ENCODE data around the gene EIF2B1. TPM values are rescaled to one million over a fixed set of nuclear protein-coding genes. Genes with fewer than 3 reads are reported as not detected.
"Not testable (repeated sequence)": the region's sequence is repeated elsewhere in the genome, so short reads cannot be mapped to it uniquely, and the experiment has no call there.

The EIF2B1 gene
- total RNA-seq, 3 donors from 2014 or later = 112 to 117 (median 117) TPM

DNA sequence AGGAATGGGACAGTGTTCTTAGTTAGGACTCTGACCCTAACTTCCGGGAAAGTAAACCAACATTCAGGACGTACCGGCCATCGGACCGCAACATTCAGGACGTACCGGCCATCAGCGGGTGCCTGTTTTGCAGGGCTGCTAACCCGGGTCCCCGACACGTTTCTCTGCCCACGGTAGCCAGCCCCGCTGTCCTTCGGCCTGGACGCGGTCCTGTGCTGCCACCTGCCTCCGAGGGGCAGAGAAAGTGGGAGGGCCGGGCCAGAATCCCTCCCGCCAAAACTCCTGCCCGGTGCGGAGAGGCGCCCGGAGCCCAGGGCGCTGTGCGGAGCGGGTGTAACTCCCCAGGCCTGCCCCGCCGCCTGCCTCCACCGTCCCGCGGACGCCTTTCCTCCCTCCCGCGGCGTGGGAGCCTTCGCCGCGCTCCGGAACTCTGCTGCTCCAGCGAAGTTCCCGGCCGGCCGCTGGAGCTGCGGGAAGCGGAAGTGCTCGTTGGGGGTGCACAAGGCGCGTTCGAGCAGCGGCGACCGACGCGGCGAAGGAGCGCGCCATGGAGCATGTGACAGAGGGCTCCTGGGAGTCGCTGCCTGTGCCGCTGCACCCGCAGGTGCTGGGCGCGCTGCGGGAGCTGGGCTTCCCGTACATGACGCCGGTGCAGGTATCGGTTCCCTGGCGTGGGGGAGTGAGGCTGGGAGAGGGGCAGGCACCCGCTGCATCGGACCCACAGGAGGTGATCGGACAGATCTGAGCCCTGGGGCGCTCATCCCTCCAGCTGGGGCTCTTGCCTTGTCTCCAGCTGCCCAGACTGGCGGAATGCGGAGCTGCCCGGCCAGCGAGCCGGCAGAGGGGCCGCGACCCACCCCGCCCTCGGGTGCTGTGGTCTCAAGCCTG, 31.6 kb downstream of the EIF2B1 start, which contains the start of gene DDX55:
Gene DDX55 (plus strand): TSS at position 498 of the 888 bp plus-strand sequence. CDS start 50 bp downstream, at position 548.
- peak; percentile 79 for DNase-seq
- Mint-ChIP-seq H3K27me3 (ENCODE audit: low read depth) (no peaks in the 10 kb centered on the region), H3K36me3 (ENCODE audit: insufficient read depth) (peaks cover 16% of the 10 kb centered on the region), H3K9me3 (no peaks in the 10 kb centered on the region), H3K4me1 (ENCODE audit: low read depth) (peaks cover 25% of the 10 kb centered on the region), H3K4me3 (peak within 1 kb of the TSS; percentile 84)
- peak; percentile 97 for ATAC-seq

- DNase-seq (no peak), ATAC-seq (no peak)
- H3K4me1 Mint-ChIP-seq (ENCODE audit: low read depth) = peaks cover 30% of the 10 kb centered on the region
- peak overlapping the region; percentile 65 for H3K4me3 Mint-ChIP-seq
- peaks cover 21% of the 10 kb centered on the region for H3K36me3 Mint-ChIP-seq (ENCODE audit: insufficient read depth)
- H3K9me3 Mint-ChIP-seq = no peaks in the 10 kb centered on the region
- no peaks in the 10 kb centered on the region for H3K27me3 Mint-ChIP-seq (ENCODE audit: low read depth)
These were observed 33.8 kb downstream of the EIF2B1 start for GRCh38 chr12:123599721-123600120.

- H3K4me1 Mint-ChIP-seq (ENCODE audit: low read depth) = peaks cover 28% of the 10 kb centered on the region
- ATAC-seq (no peak), DNase-seq (no peak)
- H3K27me3 Mint-ChIP-seq (ENCODE audit: low read depth) = no peaks in the 10 kb centered on the region
- H3K9me3 Mint-ChIP-seq = no peaks in the 10 kb centered on the region
- H3K4me3 Mint-ChIP-seq = peak overlapping the region; percentile 65
- peaks cover 19% of the 10 kb centered on the region for H3K36me3 Mint-ChIP-seq (ENCODE audit: insufficient read depth)
These were observed 34.2 kb downstream of the EIF2B1 start for GRCh38 chr12:123599310-123599709.

DNA sequence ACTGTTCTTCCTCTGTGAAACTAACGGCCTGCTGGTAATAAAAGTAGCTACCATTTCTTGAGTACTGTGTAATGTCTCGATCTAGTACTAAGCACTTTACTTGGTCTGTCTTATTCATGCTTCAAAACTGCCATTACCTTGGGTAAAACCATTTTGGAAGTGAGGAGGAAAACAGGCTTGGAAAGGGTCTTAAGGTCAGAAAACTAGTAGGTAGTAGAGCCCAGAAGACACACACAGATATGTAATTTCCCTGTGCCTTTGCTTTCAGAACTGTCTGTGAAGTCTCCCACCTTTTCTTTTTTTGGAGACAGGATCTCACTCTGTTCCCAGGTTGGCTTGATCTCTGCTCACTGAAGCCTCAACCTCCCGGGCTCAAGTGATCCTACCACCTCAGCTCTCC, 35.0 kb downstream of the EIF2B1 start:
- Mint-ChIP-seq H3K36me3 (ENCODE audit: insufficient read depth) (peaks cover 18% of the 10 kb centered on the region), H3K9me3 (no peaks in the 10 kb centered on the region), H3K4me3 (no peak overlapping the region), H3K4me1 (ENCODE audit: low read depth) (peaks cover 22% of the 10 kb centered on the region), H3K27me3 (ENCODE audit: low read depth) (no peaks in the 10 kb centered on the region)
- DNase-seq (no peak), ATAC-seq (no peak)

DNA sequence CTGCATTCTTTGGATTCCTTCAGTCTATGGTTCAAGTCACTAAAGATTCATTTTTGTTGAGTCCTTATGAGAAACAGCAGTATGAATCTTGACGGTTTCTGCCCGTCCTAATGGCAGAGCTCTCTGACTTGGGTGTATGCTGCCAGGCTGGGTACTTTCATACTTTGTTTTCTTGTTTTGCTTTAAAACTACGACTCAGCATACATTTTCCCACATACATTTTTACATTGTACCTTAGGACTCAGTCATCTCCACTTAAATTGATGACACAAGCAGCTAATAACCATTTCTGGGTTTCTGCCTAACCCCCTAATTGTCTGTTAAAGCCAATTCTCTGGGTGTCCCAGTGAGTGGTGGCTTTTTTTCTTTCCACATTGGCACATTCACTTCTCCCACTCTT, 36.4 kb downstream of the EIF2B1 start:
- no peaks in the 10 kb centered on the region for H3K27me3 Mint-ChIP-seq (ENCODE audit: low read depth)
- peaks cover 16% of the 10 kb centered on the region for H3K4me1 Mint-ChIP-seq (ENCODE audit: low read depth)
- DNase-seq (no peak), ATAC-seq (no peak)
- no peak overlapping the region for H3K4me3 Mint-ChIP-seq
- no peaks in the 10 kb centered on the region for H3K9me3 Mint-ChIP-seq
- H3K36me3 Mint-ChIP-seq (ENCODE audit: insufficient read depth) = peaks cover 14% of the 10 kb centered on the region

DNA sequence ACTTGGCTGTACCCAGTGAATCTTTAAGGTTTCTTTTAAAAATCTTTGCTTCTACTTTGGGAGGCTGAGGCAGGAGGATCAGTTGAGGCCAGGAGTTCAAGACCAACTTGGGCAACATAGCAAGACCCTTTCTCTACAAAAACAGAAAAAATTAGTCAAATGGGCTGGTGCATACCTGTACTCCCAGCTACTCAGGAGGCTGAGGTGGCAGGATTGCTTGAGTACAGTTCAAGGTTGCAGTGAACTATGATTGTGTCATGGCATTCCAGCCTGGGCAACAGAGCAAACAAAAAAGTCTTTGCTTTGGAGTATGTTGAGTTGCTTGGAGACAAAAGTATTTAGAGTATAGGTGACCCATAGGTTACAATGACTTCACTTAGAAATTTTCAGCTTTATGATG, 37.8 kb downstream of the EIF2B1 start:
- ATAC-seq = no peak
- peaks cover 22% of the 10 kb centered on the region for H3K36me3 Mint-ChIP-seq (ENCODE audit: insufficient read depth)

GRCh38 chr12:123591702-123592481, 41.6 kb downstream of the EIF2B1 start:
- DNase-seq (no peak), ATAC-seq (no peak)
- Mint-ChIP-seq H3K4me1 (ENCODE audit: low read depth) (peaks cover 38% of the 10 kb centered on the region), H3K9me3 (no peaks in the 10 kb centered on the region), H3K27me3 (ENCODE audit: low read depth) (no peaks in the 10 kb centered on the region), H3K4me3 (no peak overlapping the region), H3K36me3 (ENCODE audit: insufficient read depth) (peaks cover 42% of the 10 kb centered on the region)

More for the DNA sequence above, 37.8 kb downstream of the EIF2B1 start:
- Mint-ChIP-seq H3K4me1 (ENCODE audit: low read depth) (peaks cover 19% of the 10 kb centered on the region), H3K9me3 (no peaks in the 10 kb centered on the region), H3K27me3 (ENCODE audit: low read depth) (no peaks in the 10 kb centered on the region), H3K4me3 (no peak overlapping the region)
- no peak for DNase-seq

GRCh38 chr12:123580772-123581171, 52.7 kb downstream of the EIF2B1 start:
- peaks cover 23% of the 10 kb centered on the region for H3K4me1 Mint-ChIP-seq (ENCODE audit: low read depth)
- H3K4me3 Mint-ChIP-seq = no peak overlapping the region
- H3K36me3 Mint-ChIP-seq (ENCODE audit: insufficient read depth) = no peaks in the 10 kb centered on the region

GRCh38 chr12:123578829-123579228, 54.7 kb downstream of the EIF2B1 start:
- not testable (repeated sequence) for H3K36me3 Mint-ChIP-seq (ENCODE audit: insufficient read depth); H3K9me3 Mint-ChIP-seq; H3K27me3 Mint-ChIP-seq (ENCODE audit: low read depth); ATAC-seq; H3K4me3 Mint-ChIP-seq; DNase-seq
- peaks cover 15% of the 10 kb centered on the region for H3K4me1 Mint-ChIP-seq (ENCODE audit: low read depth)

More at GRCh38 chr12:123580772-123581171, 52.7 kb downstream of the EIF2B1 start:
- Mint-ChIP-seq H3K27me3 (ENCODE audit: low read depth) (no peaks in the 10 kb centered on the region), H3K9me3 (no peaks in the 10 kb centered on the region)
- DNase-seq (no peak), ATAC-seq (no peak)

- no peaks in the 10 kb centered on the region for H3K27me3 Mint-ChIP-seq (ENCODE audit: low read depth)
- DNase-seq (no peak), ATAC-seq (no peak)
- no peaks in the 10 kb centered on the region for H3K9me3 Mint-ChIP-seq
- H3K36me3 Mint-ChIP-seq (ENCODE audit: insufficient read depth) = no peaks in the 10 kb centered on the region
- H3K4me1 Mint-ChIP-seq (ENCODE audit: low read depth) = peaks cover 15% of the 10 kb centered on the region
- H3K4me3 Mint-ChIP-seq = no peak overlapping the region
These were observed 55.2 kb downstream of the EIF2B1 start for GRCh38 chr12:123578243-123578642.

GRCh38 chr12:123576611-123577010, 56.9 kb downstream of the EIF2B1 start:
- no peak for ATAC-seq
- Mint-ChIP-seq H3K27me3 (ENCODE audit: low read depth) (no peaks in the 10 kb centered on the region), H3K4me3 (no peak overlapping the region), H3K4me1 (ENCODE audit: low read depth) (peaks cover 6% of the 10 kb centered on the region), H3K36me3 (ENCODE audit: insufficient read depth) (no peaks in the 10 kb centered on the region), H3K9me3 (no peaks in the 10 kb centered on the region)
- DNase-seq = no peak

DNA sequence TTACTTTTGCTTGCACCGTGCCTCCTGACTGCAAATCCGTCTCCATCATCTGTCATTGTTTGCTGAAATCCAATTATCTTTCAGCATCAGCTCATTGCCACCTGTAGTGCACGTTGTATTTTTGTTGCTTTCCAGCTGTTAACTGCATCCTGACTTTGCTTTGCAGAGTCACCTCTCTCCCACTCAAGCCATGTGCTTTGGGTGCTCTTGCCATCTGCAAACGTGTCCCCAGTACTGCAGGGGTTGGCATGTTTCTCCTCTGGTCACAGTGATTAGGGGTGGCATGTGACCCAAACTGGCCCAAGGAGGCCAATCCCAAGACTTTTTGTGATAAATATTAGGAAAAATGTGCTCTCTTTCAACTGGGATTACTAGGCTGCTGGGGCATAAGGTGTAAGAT, 59.6 kb downstream of the EIF2B1 start:
- peaks cover 4% of the 10 kb centered on the region for H3K27me3 Mint-ChIP-seq (ENCODE audit: low read depth)
- H3K9me3 Mint-ChIP-seq = no peaks in the 10 kb centered on the region
- no peaks in the 10 kb centered on the region for H3K36me3 Mint-ChIP-seq (ENCODE audit: insufficient read depth)
- no peak overlapping the region for H3K4me3 Mint-ChIP-seq
- H3K4me1 Mint-ChIP-seq (ENCODE audit: low read depth) = peaks cover 5% of the 10 kb centered on the region
- ATAC-seq (no peak), DNase-seq (no peak)

DNA sequence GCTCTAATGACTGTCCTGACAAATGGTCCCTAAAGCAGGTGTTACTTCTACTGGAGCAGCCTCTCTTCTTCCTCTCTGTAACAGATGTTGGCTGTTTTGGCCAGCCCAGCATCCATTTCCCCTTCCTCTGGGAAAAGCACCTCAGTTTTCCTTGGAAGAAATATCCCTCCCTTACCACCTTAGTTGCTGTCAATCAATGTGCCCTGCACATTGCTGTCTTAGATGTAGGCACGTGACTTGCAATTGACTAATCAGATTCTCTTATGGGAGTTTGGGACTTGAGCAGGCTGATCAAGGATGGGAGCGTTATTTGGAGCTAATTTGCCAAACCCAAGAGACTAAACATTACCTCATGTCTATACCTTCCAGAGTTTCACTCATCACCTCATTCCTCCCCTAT, 61.1 kb downstream of the EIF2B1 start:
- ATAC-seq (no peak), DNase-seq (no peak)
- Mint-ChIP-seq H3K9me3 (no peaks in the 10 kb centered on the region), H3K4me1 (ENCODE audit: low read depth) (peaks cover 5% of the 10 kb centered on the region), H3K36me3 (ENCODE audit: insufficient read depth) (no peaks in the 10 kb centered on the region), H3K27me3 (ENCODE audit: low read depth) (peaks cover 4% of the 10 kb centered on the region), H3K4me3 (no peak overlapping the region)

DNA sequence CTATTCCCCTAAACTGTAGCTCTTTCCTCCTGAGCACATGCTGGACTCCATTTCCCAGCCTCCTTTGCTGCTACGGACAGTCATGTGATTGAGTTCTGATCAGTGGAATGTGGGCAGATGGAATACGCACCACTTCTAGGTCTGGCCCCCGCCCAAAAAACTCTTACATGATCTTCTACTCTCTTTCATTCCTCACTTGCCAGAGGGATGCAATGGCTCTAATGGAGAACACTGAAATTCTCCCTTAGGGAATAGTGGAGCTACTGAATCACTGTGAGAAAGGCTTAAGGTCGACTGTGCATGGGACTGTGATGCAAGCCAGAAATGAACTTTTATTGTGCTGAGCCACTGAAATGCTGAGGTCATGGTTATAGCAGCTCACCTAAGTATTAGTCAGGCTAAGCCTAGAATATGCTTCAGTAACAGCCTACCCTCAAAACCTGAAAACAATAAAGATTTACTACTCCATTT, 62.1 kb downstream of the EIF2B1 start:
- no peak for DNase-seq
- H3K9me3 Mint-ChIP-seq = no peaks in the 10 kb centered on the region
- H3K4me3 Mint-ChIP-seq = no peak overlapping the region
- no peaks in the 10 kb centered on the region for H3K36me3 Mint-ChIP-seq (ENCODE audit: insufficient read depth)
- ATAC-seq = no peak
- peaks cover 4% of the 10 kb centered on the region for H3K27me3 Mint-ChIP-seq (ENCODE audit: low read depth)
- peaks cover 5% of the 10 kb centered on the region for H3K4me1 Mint-ChIP-seq (ENCODE audit: low read depth)
